HG02973 (cell line): ENCODE data around the gene TP53BP1.
"Not testable (repeated sequence)": the region's sequence is repeated elsewhere in the genome, so short reads cannot be mapped to it uniquely, and the experiment has no call there.

ENCODE experiments used
- ATAC-seq: cut with Tn5 transposase; IDR thresholded peaks from one replicate; pipeline ENCODE4 v1.9.1; 2021; ENCODE audit warnings: moderate library complexity; ENCODE audit not compliant: unreplicated experiment

Gene TP53BP1, protein sequence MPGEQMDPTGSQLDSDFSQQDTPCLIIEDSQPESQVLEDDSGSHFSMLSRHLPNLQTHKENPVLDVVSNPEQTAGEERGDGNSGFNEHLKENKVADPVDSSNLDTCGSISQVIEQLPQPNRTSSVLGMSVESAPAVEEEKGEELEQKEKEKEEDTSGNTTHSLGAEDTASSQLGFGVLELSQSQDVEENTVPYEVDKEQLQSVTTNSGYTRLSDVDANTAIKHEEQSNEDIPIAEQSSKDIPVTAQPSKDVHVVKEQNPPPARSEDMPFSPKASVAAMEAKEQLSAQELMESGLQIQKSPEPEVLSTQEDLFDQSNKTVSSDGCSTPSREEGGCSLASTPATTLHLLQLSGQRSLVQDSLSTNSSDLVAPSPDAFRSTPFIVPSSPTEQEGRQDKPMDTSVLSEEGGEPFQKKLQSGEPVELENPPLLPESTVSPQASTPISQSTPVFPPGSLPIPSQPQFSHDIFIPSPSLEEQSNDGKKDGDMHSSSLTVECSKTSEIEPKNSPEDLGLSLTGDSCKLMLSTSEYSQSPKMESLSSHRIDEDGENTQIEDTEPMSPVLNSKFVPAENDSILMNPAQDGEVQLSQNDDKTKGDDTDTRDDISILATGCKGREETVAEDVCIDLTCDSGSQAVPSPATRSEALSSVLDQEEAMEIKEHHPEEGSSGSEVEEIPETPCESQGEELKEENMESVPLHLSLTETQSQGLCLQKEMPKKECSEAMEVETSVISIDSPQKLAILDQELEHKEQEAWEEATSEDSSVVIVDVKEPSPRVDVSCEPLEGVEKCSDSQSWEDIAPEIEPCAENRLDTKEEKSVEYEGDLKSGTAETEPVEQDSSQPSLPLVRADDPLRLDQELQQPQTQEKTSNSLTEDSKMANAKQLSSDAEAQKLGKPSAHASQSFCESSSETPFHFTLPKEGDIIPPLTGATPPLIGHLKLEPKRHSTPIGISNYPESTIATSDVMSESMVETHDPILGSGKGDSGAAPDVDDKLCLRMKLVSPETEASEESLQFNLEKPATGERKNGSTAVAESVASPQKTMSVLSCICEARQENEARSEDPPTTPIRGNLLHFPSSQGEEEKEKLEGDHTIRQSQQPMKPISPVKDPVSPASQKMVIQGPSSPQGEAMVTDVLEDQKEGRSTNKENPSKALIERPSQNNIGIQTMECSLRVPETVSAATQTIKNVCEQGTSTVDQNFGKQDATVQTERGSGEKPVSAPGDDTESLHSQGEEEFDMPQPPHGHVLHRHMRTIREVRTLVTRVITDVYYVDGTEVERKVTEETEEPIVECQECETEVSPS (N-terminal part only)

DNA sequence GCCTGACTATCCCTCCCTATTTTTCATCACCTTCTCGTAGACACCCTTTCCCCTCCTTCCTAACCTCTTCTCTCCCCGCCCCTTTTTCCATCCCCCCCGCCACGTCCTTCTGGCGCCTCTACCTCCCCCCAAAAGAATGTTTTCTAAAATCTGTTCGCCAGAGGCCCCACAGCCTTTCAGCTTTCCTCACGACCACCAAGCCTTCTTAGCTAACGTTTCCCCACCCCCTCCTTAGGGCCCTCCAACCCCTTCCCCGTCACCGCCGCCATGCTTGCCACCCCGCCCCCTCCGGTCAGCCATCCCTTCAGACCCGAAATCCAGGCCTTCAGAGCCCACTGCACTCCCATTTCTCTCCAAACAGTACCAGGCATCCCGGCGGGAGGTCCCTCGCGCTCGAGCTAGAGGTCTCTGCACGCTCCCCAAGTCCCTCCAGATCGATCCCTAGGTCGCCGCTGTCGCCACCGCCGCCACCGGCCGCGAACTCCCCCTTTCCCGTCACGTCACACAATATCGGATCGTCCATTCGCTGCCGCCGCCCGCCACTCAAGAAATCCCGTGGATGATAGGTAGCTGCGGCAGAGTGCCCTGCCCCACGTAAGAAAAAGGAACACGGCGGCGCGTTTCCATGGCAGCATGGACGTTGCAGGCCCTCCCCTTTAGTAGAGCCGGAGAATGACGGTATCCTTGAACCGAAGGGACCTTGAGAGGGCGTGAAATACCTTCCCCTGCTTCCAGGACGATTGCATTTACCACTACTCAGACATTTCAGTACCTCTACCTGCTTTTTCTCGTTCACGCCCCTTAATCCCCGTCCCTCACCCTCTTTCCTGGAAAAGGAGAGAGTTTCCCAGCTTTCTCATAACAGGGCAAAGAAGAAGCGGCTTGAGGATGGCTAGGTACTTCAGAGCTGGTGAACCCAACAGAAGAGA lies at the start of gene TP53BP1:
TP53BP1 (minus strand) TSS at position 484 of the 929 bp plus-strand sequence; CDS start at position 371, 113 bp downstream.
- ATAC-seq = peak; percentile 95

GRCh38 chr15:43541785-43542184 lies 48.8 kb upstream of the TP53BP1 start:
- no peak for ATAC-seq

- no peak for ATAC-seq
Observed at GRCh38 chr15:43538091-43538490, 45.1 kb upstream of the TP53BP1 start.

DNA sequence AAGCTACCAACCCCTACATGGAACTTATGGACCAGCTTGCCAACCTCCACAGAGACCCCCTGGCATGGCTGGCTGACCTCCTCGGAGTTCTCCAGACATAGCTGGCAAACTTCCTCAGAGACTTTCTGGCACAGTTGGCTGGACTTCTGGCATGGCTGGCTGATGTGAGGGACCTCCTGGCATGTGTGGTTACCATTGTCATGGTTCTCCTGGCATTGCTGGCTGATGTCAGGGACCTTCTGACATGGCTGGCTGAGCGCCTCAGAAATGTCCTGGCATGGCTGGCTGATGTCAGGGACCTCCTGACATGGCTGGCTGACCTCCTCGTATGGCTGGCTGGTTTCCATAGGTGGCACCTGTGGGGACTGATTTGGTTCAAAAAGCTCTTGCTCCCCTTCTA lies 41.9 kb upstream of the TP53BP1 start:
- no peak for ATAC-seq

- ATAC-seq = not testable (repeated sequence)
Observed at GRCh38 chr15:43532826-43533225, 39.9 kb upstream of the TP53BP1 start.

- ATAC-seq = no peak
Observed at GRCh38 chr15:43531018-43531670, 38.2 kb upstream of the TP53BP1 start.

- no peak for ATAC-seq
Observed at GRCh38 chr15:43529587-43530345, 36.8 kb upstream of the TP53BP1 start.

GRCh38 chr15:43529141-43529540 lies 36.2 kb upstream of the TP53BP1 start:
- no peak for ATAC-seq

- ATAC-seq = no peak
Observed at GRCh38 chr15:43528542-43529007, 35.6 kb upstream of the TP53BP1 start.

DNA sequence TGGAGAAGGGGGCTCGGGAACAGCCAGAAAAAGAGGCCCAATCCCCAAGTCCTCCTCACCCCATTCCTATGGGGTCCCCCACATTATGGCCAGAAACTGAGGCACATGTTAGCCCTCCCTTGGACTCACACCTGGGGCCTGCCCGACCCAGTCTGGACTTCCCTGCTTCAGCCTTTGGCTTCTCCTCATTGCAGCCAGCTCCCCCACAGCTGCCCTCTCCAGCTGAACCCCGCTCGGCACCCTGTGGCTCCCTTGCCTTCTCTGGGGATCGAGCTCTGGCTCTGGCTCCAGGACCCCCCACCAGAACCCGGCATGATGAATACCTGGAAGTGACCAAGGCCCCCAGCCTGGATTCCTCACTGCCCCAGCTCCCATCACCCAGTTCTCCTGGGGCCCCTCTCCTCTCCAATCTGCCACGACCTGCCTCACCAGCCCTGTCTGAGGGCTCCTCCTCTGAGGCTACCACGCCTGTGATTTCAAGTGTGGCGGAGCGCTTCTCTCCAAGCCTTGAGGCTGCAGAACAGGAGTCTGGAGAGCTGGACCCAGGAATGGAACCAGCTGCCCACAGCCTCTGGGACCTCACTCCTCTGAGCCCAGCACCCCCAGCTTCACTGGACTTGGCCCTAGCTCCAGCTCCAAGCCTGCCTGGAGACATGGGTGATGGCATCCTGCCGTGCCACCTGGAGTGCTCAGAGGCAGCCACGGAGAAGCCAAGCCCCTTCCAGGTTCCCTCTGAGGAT lies 35.0 kb upstream of the TP53BP1 start:
- ATAC-seq = no peak

DNA sequence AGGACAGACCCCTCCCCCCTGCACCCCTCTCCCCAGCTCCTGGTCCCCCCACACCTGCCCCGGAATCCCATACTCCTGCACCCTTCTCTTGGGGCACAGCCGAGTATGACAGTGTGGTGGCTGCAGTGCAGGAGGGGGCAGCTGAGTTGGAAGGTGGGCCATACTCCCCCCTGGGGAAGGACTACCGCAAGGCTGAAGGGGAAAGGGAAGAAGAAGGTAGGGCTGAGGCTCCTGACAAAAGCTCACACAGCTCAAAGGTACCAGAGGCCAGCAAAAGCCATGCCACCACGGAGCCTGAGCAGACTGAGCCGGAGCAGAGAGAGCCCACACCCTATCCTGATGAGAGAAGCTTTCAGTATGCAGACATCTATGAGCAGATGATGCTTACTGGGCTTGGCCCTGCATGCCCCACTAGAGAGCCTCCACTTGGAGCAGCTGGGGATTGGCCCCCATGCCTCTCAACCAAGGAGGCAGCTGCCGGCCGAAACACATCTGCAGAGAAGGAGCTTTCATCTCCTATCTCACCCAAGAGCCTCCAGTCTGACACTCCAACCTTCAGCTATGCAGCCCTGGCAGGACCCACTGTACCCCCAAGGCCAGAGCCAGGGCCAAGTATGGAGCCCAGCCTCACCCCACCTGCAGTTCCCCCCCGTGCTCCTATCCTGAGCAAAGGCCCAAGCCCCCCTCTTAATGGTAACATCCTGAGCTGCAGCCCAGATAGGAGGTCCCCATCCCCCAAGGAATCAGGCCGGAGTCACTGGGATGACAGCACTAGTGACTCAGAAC lies 34.3 kb upstream of the TP53BP1 start:
- ATAC-seq = no peak

DNA sequence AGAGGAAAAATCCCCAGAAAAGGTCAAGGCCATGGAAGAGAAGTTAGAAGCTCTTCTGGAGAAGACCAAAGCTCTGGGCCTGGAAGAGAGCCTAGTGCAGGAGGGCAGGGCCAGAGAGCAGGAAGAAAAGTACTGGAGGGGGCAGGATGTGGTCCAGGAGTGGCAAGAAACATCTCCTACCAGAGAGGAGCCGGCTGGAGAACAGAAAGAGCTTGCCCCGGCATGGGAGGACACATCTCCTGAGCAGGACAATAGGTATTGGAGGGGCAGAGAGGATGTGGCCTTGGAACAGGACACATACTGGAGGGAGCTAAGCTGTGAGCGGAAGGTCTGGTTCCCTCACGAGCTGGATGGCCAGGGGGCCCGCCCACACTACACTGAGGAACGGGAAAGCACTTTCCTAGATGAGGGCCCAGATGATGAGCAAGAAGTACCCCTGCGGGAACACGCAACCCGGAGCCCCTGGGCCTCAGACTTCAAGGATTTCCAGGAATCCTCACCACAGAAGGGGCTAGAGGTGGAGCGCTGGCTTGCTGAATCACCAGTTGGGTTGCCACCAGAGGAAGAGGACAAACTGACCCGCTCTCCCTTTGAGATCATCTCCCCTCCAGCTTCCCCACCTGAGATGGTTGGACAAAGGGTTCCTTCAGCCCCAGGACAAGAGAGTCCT lies 33.4 kb upstream of the TP53BP1 start:
- no peak for ATAC-seq

- ATAC-seq = no peak
Observed at GRCh38 chr15:43525131-43525530, 32.2 kb upstream of the TP53BP1 start.

GRCh38 chr15:43524254-43524845 lies 31.4 kb upstream of the TP53BP1 start:
- ATAC-seq = no peak

DNA sequence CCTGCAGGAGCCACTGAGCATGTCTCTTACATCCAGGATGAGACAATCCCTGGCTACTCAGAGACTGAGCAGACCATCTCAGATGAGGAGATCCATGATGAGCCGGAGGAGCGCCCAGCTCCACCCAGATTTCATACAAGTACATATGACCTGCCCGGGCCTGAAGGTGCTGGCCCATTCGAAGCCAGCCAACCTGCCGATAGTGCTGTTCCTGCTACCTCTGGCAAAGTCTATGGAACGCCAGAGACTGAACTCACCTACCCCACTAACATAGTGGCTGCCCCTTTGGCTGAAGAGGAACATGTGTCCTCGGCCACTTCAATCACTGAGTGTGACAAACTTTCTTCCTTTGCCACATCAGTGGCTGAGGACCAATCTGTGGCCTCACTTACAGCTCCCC lies 30.7 kb upstream of the TP53BP1 start:
- ATAC-seq = no peak

- no peak for ATAC-seq
Observed at GRCh38 chr15:43522247-43522646, 29.3 kb upstream of the TP53BP1 start.
